Measurements from ENCODE around the gene LRIG1. TPM values are rescaled to one million over a fixed set of nuclear protein-coding genes. Genes with fewer than 3 reads are reported as not detected.

The LRIG1 gene
- polyA plus RNA-seq, 4 donors, result 3.5 to 41.0 (median 21.9) TPM

DNA sequence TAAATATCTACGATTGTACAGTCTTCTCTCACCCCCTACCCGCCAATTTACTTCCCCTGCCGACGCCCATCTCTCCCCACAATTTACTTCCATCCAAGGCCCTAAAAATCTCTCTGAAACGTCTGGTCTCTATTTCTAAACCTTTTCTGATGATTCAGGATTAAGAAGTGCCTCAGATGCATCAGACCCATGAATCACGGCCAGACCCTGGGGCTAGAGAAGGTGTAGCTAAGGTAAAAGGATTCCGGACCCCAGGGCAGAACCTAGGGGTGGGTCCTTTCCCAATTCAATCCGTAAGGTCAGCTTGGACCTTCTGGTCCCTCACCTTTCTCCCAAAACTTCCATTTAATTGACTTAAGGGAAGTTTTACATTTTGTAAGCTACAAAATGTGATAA lies 46.4 kb downstream of the LRIG1 start:
- H3K4me3 ChIP-seq (ENCODE audit: low read depth in 1 of 3, low read length in 3 of 3), result no peak overlapping the region
- no peak overlapping the region for H3K27ac ChIP-seq (ENCODE audit: low read depth in 1 of 3, low read length in 2 of 3)
- DNase-seq (no peak), FAIRE-seq (no peak)
- 79 to 88% (median 83%) methylated on average over 8 of the region's 8 CpGs for WGBS, 3 donors
- peaks cover under 1 to 16% (median 14%) of the 10 kb centered on the region in 3 donors for H3K4me1 ChIP-seq (ENCODE audit: control insufficient read depth in 3 of 3, insufficient read depth in 2 of 3, low read depth in 1 of 3, low read length in 2 of 3)
- H3K9me3 ChIP-seq (ENCODE audit: control insufficient read depth in 2 of 2, insufficient read depth in 1 of 2, low read depth in 1 of 2, low read length in 1 of 2), result no peaks in the 10 kb centered on the region
- no peaks in the 10 kb centered on the region for H3K27me3 ChIP-seq (ENCODE audit: control insufficient read depth in 3 of 3, insufficient read depth in 3 of 3, low read length in 3 of 3)
- peaks cover 0 to 58% (median 0%) of the 10 kb centered on the region in 3 donors for H3K36me3 ChIP-seq (ENCODE audit: control insufficient read depth in 3 of 3, insufficient read depth in 2 of 3, low read depth in 1 of 3, low read length in 3 of 3)

DNA sequence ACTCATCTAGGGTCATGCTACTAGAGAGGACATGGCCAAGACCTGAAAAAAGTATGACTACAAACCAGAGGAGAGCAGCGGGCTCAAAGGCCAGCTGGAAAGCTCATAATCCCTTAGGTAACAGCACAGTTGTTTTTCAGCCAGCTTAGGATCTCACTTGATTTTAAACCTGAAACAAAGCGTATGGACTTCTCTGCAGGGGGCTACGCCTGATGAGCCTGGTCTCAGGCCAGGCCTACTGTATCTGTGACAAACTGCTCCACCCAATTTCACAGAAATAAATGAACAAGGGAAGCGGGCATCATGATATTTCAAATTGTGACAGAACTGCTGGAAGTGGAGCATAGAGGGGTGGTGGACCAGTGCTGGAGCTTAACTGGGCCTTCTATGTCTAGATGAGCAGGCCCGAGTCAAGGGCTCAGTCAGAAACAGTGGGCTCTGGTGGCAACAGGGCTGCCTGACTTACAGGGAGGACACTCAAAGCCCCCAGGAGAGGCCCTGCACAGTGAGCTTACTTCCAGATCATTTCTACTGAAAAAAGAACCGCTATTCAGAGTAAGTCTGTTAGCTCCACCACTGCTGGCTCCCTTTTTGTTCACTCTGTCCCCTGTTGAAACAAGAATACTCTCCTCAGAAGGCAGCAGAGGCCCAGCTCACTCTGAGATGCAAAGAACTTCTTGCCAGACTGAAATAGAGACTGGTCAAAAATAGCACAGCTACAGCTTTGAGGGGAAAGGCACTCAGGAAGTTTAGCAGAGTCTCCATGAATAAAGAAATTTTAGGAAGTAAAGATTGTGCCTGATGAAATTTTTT lies 47.0 kb downstream of the LRIG1 start:
- no peaks in the 10 kb centered on the region for H3K9me3 ChIP-seq (ENCODE audit: control insufficient read depth in 2 of 2, insufficient read depth in 1 of 2, low read depth in 1 of 2, low read length in 1 of 2)
- FAIRE-seq (no peak), DNase-seq (no peak)
- no peaks in the 10 kb centered on the region for H3K27me3 ChIP-seq (ENCODE audit: control insufficient read depth in 3 of 3, insufficient read depth in 3 of 3, low read length in 3 of 3)
- peak overlapping the region in 1 of 3 donors; percentile 32 for H3K27ac ChIP-seq (ENCODE audit: low read depth in 1 of 3, low read length in 2 of 3)
- 84 to 87% (median 86%) methylated on average over 6 of the region's 6 CpGs for WGBS, 3 donors
- H3K36me3 ChIP-seq (ENCODE audit: control insufficient read depth in 3 of 3, insufficient read depth in 2 of 3, low read depth in 1 of 3, low read length in 3 of 3), result peaks cover 0 to 59% (median 0%) of the 10 kb centered on the region in 3 donors
- H3K4me3 ChIP-seq (ENCODE audit: low read depth in 1 of 3, low read length in 3 of 3), result no peak overlapping the region
- peaks cover 3 to 16% (median 14%) of the 10 kb centered on the region in 3 donors for H3K4me1 ChIP-seq (ENCODE audit: control insufficient read depth in 3 of 3, insufficient read depth in 2 of 3, low read depth in 1 of 3, low read length in 2 of 3)

GRCh38 chr3:66452303-66453011 lies 48.4 kb downstream of the LRIG1 start:
- H3K4me3 ChIP-seq (ENCODE audit: low read depth in 1 of 3, low read length in 3 of 3), result no peak overlapping the region
- peak overlapping the region in 1 of 3 donors; percentile 32 for H3K27ac ChIP-seq (ENCODE audit: low read depth in 1 of 3, low read length in 2 of 3)
- H3K27me3 ChIP-seq (ENCODE audit: control insufficient read depth in 3 of 3, insufficient read depth in 3 of 3, low read length in 3 of 3), result no peaks in the 10 kb centered on the region
- WGBS, 3 donors, result 60 to 75% (median 74%) methylated on average over 7 of the region's 7 CpGs
- H3K9me3 ChIP-seq (ENCODE audit: control insufficient read depth in 2 of 2, insufficient read depth in 1 of 2, low read depth in 1 of 2, low read length in 1 of 2), result no peaks in the 10 kb centered on the region
- peaks cover 3 to 16% (median 14%) of the 10 kb centered on the region in 3 donors for H3K4me1 ChIP-seq (ENCODE audit: control insufficient read depth in 3 of 3, insufficient read depth in 2 of 3, low read depth in 1 of 3, low read length in 2 of 3)
- peaks cover 0 to 51% (median 0%) of the 10 kb centered on the region in 3 donors for H3K36me3 ChIP-seq (ENCODE audit: control insufficient read depth in 3 of 3, insufficient read depth in 2 of 3, low read depth in 1 of 3, low read length in 3 of 3)
- FAIRE-seq, result no peak
- no peak for DNase-seq

GRCh38 chr3:66451766-66452165 lies 49.1 kb downstream of the LRIG1 start:
- Histone ChIP-seq H3K27ac (ENCODE audit: low read depth in 1 of 3, low read length in 2 of 3) (peak overlapping the region in 1 of 3 donors; percentile 32), H3K9me3 (ENCODE audit: control insufficient read depth in 2 of 2, insufficient read depth in 1 of 2, low read depth in 1 of 2, low read length in 1 of 2) (no peaks in the 10 kb centered on the region), H3K36me3 (ENCODE audit: control insufficient read depth in 3 of 3, insufficient read depth in 2 of 3, low read depth in 1 of 3, low read length in 3 of 3) (peaks cover 0 to 48% (median 0%) of the 10 kb centered on the region in 3 donors), H3K4me3 (ENCODE audit: low read depth in 1 of 3, low read length in 3 of 3) (no peak overlapping the region), H3K27me3 (ENCODE audit: control insufficient read depth in 3 of 3, insufficient read depth in 3 of 3, low read length in 3 of 3) (no peaks in the 10 kb centered on the region), H3K4me1 (ENCODE audit: control insufficient read depth in 3 of 3, insufficient read depth in 2 of 3, low read depth in 1 of 3, low read length in 2 of 3) (peaks cover 3 to 16% (median 14%) of the 10 kb centered on the region in 3 donors)
- DNase-seq, result no peak
- FAIRE-seq, result no peak
- 59 to 81% (median 70%) methylated on average over 6 of the region's 6 CpGs for whole genome bisulfite sequencing, 3 donors

- FAIRE-seq (no peak), DNase-seq (peak; percentile 32 to 80)
- Histone ChIP-seq H3K9me3 (ENCODE audit: control insufficient read depth in 2 of 2, insufficient read depth in 1 of 2, low read depth in 1 of 2, low read length in 1 of 2) (no peaks in the 10 kb centered on the region), H3K4me3 (ENCODE audit: low read depth in 1 of 3, low read length in 3 of 3) (no peak overlapping the region), H3K4me1 (ENCODE audit: control insufficient read depth in 3 of 3, insufficient read depth in 2 of 3, low read depth in 1 of 3, low read length in 2 of 3) (peaks cover 3 to 20% (median 14%) of the 10 kb centered on the region in 3 donors), H3K27ac (ENCODE audit: low read depth in 1 of 3, low read length in 2 of 3) (no peak overlapping the region), H3K27me3 (ENCODE audit: control insufficient read depth in 3 of 3, insufficient read depth in 3 of 3, low read length in 3 of 3) (no peaks in the 10 kb centered on the region), H3K36me3 (ENCODE audit: control insufficient read depth in 3 of 3, insufficient read depth in 2 of 3, low read depth in 1 of 3, low read length in 3 of 3) (peaks cover 0 to 45% (median 0%) of the 10 kb centered on the region in 3 donors)
- WGBS, 3 donors, result 10 to 33% (median 14%) methylated on average over 4 of the region's 4 CpGs
Measured at GRCh38 chr3:66450390-66451022, 50.3 kb downstream of the LRIG1 start.

GRCh38 chr3:66449411-66449974 lies 51.3 kb downstream of the LRIG1 start:
- peak overlapping the region in 1 of 3 donors; percentile 39 for H3K27ac ChIP-seq (ENCODE audit: low read depth in 1 of 3, low read length in 2 of 3)
- FAIRE-seq (no peak), DNase-seq (no peak)
- H3K27me3 ChIP-seq (ENCODE audit: control insufficient read depth in 3 of 3, insufficient read depth in 3 of 3, low read length in 3 of 3), result no peaks in the 10 kb centered on the region
- WGBS, 3 donors, result 13 to 37% (median 30%) methylated on average over 7 of the region's 7 CpGs
- peaks cover 3 to 27% (median 14%) of the 10 kb centered on the region in 3 donors for H3K4me1 ChIP-seq (ENCODE audit: control insufficient read depth in 3 of 3, insufficient read depth in 2 of 3, low read depth in 1 of 3, low read length in 2 of 3)
- H3K36me3 ChIP-seq (ENCODE audit: control insufficient read depth in 3 of 3, insufficient read depth in 2 of 3, low read depth in 1 of 3, low read length in 3 of 3), result peaks cover 0 to 38% (median 0%) of the 10 kb centered on the region in 3 donors
- H3K9me3 ChIP-seq (ENCODE audit: control insufficient read depth in 2 of 2, insufficient read depth in 1 of 2, low read depth in 1 of 2, low read length in 1 of 2), result no peaks in the 10 kb centered on the region
- H3K4me3 ChIP-seq (ENCODE audit: low read depth in 1 of 3, low read length in 3 of 3), result no peak overlapping the region

DNA sequence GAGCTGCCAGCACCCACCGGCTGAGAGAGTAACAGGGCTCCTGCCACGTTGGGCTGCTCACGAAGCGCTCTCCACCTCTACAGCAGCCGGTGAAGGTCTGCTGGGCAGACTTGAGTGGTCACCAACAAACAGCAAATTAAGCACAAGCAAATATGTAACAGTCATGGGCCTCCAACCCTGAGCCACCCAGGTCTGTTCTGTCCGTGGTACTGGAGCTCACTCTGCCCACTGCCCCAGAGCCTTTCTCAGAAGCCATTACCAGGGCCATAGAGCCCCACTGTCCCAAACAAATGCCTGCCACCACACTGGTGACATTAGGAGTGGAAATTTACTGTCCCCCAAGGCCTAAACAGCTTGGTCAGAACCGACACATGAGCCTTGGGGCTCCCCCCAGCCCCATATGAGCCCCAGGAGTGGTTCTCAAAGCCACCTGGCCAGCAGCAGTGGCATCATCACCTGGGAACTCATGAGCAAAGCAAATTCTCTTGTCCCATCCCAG lies 56.6 kb downstream of the LRIG1 start:
- H3K4me3 ChIP-seq (ENCODE audit: low read depth in 1 of 3, low read length in 3 of 3), result no peak overlapping the region
- FAIRE-seq, result no peak
- no peak for DNase-seq
- H3K36me3 ChIP-seq (ENCODE audit: control insufficient read depth in 3 of 3, insufficient read depth in 2 of 3, low read depth in 1 of 3, low read length in 3 of 3), result peaks cover 0 to 44% (median 0%) of the 10 kb centered on the region in 3 donors
- H3K27me3 ChIP-seq (ENCODE audit: control insufficient read depth in 3 of 3, insufficient read depth in 3 of 3, low read length in 3 of 3), result no peaks in the 10 kb centered on the region
- peaks cover 0 to 49% (median 17%) of the 10 kb centered on the region in 3 donors for H3K4me1 ChIP-seq (ENCODE audit: control insufficient read depth in 3 of 3, insufficient read depth in 2 of 3, low read depth in 1 of 3, low read length in 2 of 3)
- WGBS, 3 donors, result 78 to 91% (median 89%) methylated on average over 7 of the region's 7 CpGs
- no peaks in the 10 kb centered on the region for H3K9me3 ChIP-seq (ENCODE audit: control insufficient read depth in 2 of 2, insufficient read depth in 1 of 2, low read depth in 1 of 2, low read length in 1 of 2)
- H3K27ac ChIP-seq (ENCODE audit: low read depth in 1 of 3, low read length in 2 of 3), result no peak overlapping the region

Measured in small intestine (tissue), 7 donors.